Stimulated activated CD8-positive, alpha-beta memory T cell treated with anti-CD3 and anti-CD28 coated beads, Interleukin-2, amount 100 ng/mL, for 1 hour (primary cell): ENCODE measurements around the gene IFNW1.

Experiments
- DNase-seq, 2 donors: peaks; one replicate each; pipeline ENCODE4 v3.0.0-alpha.2; 2020; ENCODE audit warnings: low read depth in 2 of 2

Gene IFNW1

DNA sequence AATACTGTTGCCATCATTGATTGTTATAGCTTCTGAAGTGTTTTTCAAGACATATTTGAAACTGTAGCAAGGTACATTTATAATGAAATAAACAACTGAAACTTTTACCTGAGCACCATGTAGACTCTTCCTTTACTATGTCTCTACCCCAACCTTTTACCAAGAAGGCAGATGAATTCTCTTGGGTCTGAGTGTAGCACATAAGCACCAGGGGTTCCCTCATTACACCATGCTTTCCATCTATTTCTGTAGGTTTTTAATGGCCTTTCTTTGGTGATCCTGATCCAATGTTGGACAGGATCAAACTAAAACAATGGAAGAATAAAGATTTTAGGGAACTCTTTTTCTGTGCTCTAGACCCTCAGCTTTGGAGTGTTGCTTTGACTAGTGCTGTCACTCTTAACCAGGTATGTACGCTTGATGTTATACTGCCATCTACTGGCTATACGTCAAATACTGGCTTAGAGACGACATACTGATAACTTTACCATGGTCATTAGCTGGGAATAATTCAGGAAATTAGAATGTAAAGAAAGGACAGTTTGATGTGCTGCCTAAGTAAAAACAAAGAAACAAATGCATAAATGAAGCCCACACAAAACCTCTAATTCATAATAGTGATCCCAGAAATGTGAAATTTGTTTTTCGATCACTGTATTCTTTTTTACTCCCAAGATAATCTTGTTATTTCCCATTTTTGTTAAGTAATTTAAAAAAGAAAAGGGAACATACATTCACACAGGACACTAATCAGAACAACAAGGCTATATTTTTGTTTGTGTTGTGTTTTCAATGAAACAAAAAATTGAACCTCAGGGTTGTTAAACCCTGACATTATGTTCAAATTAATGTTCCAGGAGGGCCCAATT is 30.7 kb downstream of the IFNW1 start:
- DNase-seq: no peak

DNA sequence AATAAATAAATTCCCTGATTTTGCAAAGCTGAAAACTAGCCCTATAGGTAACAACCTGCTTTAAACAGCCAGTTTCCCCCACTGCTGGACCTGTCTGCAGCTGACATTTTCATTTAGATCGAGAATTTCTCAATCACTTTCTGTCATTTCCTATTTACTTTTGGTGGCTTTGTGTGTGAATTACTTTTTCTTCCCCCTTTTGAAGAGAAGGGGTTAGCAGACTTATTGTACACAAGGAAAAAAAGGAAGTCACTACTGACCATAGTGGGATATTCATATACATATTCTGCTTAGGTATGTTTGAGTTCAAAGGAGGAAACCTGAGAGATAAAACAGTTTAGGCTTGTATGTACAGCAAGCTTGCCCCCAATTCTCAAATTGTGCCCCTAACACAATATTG is 36.8 kb downstream of the IFNW1 start:
- DNase-seq: no peak

DNA sequence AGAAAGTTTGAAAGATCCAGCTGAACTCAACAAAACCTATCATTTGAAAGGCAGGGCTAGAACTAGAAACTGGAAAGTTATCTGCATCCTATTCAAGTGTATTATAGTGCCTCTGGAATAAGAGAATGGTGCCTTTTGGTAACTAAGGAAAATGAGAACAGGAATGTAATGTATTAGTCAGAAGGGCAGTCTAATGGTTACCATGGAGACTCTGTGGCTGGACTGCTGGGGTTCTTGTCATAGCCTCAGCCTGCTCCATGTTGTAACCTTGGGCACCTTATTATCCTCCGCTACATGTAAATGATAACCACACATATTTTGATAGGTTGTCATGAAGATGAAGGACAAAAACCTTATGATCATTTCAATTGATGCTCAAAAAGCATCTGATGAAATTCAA is 39.3 kb downstream of the IFNW1 start:
- DNase-seq: no peak

DNA sequence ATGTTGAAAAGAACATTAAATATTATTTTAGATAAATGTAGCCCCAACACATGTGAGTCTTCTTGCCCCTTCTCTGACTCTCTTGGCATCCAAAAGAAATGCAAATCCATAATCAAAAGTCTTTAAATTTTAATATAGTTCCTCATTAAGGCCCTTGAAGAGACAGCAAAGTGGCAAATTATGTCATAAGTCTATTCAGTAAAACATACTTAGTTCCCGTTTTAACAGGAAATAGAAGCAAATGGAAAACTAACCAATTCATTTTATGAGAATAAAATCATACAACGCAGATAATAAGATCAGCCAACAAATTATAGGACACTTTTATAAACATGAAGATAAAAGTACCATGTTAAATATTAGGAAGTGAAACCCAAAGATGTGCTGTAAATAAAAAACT is 43.8 kb downstream of the IFNW1 start:
- no peak for DNase-seq

DNA sequence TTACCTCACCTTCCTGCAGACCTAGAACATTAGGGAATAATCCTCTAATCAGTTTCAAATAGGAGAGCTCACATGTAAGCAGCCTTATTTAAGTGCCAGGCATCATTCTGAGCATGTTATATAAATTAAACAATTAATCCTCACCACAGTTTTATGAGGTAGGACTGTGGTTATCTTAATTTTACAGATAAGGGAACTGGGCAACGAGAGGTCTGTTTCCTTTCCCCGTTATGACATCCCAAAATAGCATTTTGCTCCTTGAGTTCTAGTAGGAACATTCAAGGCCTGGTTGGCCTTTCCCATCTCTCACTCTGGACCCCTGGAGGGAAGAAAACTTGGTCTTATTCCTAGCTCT is 44.8 kb downstream of the IFNW1 start:
- DNase-seq: no peak

DNA sequence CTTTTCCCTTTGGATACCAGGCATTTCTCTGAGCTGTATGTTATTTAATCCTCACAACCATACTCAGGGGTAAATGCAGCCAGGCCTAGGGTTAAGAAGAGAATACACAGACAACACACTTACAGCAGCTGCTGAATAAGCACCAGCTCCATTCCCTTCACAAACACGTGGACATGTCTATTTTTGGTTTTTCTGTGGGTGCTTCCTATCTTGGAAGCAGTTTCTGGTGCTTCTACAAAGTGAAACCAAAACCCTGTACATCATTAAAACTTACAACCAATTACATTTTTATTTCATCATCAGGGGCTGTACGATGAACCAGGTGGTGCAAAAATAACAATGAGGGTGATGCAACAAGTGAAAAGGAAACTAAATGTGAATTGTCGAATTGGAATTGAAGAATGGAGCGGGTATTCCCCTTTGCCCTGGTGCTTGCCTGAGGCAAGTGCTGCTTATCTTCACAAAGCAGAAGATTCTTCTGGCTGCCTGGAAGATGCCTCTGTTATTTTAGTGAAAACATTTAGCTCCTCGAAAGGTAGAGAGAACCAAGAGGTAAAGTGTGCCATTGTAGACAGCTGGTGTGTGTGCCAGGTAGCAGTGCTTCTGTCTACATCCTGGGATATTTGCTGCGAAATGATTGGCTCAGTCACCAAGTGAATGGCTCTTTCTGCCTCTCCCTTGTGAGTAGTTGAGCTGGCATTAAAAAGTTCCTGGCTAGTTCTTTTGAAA is 45.3 kb downstream of the IFNW1 start:
- peak in 1 of 2 donors; percentile 4 for DNase-seq

DNA sequence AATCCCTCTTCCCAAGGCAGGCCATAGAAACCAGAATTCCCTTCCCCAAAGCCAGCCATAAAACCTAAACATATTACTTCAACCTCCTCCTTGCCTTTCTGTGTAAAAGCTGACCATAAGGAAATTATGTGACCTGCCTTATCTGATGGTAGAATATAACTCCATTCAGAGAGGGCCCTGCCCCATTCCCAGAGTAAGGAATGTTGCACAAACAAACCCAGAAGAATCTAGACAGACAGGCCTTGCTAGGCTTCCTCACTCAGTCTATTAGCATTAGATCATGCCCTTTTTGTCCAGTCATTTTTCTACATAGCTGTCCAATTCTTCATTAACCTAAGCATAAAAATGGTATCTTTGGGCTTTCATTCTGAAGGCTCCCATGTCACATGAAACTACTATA is 46.1 kb downstream of the IFNW1 start:
- DNase-seq: no peak
